OCI-LY3 (cell line): Measurements from ENCODE around the gene ITGA7.

Experiments used
- CTCF ChIP-seq: fragments of 200-600, 300-600 bp; sonication (generic); IDR thresholded peaks from 2 replicates; pipeline ENCODE4 v1.5.1; 2014; ENCODE audit warnings: antibody characterized with exemption, low read length, low read depth
- EZH2phosphoT487 ChIP-seq: fragments of 200-600 bp; shearing (Covaris generic); IDR thresholded peaks from 2 replicates; pipeline ENCODE4 v1.6.1; 2018; ENCODE audit warnings: antibody characterized with exemption, mixed run types, low read depth

DNA sequence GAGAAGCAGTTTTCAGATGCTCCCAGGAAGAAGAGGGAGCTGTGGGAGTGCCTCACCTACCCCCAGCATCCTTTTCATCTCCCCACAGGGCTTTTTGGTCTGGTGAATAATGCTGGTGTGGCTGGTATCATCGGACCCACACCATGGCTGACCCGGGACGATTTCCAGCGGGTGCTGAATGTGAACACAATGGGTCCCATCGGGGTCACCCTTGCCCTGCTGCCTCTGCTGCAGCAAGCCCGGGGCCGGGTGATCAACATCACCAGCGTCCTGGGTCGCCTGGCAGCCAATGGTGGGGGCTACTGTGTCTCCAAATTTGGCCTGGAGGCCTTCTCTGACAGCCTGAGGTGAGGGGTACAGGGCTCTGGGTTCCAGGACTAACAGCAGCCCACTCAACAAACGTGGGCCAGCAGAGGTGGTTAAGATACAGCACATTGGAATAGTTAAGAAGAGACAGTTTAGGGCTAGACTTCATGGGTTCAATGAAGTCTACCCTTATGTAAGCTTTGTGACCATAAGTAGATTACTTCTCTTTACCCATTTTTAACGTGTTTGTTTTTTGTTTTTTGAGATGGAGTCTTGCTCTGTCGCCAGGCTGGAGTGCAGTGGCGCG, 14.0 kb upstream of the ITGA7 start:
- no peak for TF ChIP-seq CTCF
- no peak for TF ChIP-seq EZH2phosphoT487
